ENCODE measurements around the gene AMH.

AMH gene

DNA sequence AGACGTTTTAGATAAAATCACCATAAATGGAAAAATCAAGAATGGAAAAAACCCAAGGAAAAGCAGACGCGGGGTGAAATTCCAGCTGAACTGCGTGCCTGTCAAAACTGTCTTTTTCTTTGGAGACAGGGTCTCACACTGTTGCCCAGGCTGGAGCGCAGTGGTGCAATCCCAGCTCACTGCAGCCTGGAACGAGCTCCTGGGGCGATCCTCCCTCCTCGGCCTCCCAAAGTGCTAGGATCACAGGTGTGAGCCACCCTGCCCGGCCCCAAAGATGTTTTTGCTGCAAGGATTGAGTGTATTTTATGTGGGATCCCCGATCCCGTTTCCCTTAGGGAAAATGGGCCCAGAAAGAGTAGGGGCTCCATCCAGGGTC, 33.7 kb downstream of the AMH start:
- no peak overlapping the region for H2BK5ac ChIP-seq (ENCODE audit: low read depth, low read length, poor library complexity, severe bottlenecking)
- H3K18ac ChIP-seq (ENCODE audit: low read depth in 1 of 2, low read length in 2 of 2): no peak overlapping the region
- H3K9ac ChIP-seq (ENCODE audit: low read length): peak overlapping the region; percentile 29
- no peak overlapping the region for H3K27ac ChIP-seq (ENCODE audit: low read length, poor library complexity, severe bottlenecking)
- H3K4me3 ChIP-seq (ENCODE audit: insufficient read depth in 1 of 2, low read depth in 1 of 2, low read length in 2 of 2): no peak overlapping the region
- H2AFZ ChIP-seq (ENCODE audit: low read depth, low read length): no peak overlapping the region
- H3K79me1 ChIP-seq (replicated peaks; ENCODE audit: low read length, poor library complexity, severe bottlenecking): peaks cover 10% of the 10 kb centered on the region
- no peak overlapping the region for H4K91ac ChIP-seq (ENCODE audit: low read length)
- peak overlapping the region; percentile 91 for H2BK15ac ChIP-seq (ENCODE audit: low read depth, poor library complexity, severe bottlenecking)
- no peak overlapping the region for H3K23ac ChIP-seq (ENCODE audit: low read length in 2 of 2)
- 79% methylated on average over 11 of the region's 11 CpGs for WGBS
- no peaks in the 10 kb centered on the region for H3K9me3 ChIP-seq (ENCODE audit: control insufficient read depth, low read length)
- H4K8ac ChIP-seq (ENCODE audit: low read length): peak overlapping the region; percentile 41
- H3K27me3 ChIP-seq (ENCODE audit: control insufficient read depth in 1 of 2, insufficient read depth in 1 of 2, low read length in 2 of 2): peaks cover 16 to 21% of the 10 kb centered on the region in 2 experiments
- H3K36me3 ChIP-seq (ENCODE audit: control insufficient read depth in 1 of 2, insufficient read depth in 2 of 2, low read depth in 1 of 2, low read length in 2 of 2): peaks cover 0 to 8% of the 10 kb centered on the region in 2 experiments
- H3K4ac ChIP-seq (ENCODE audit: low read depth in 1 of 2, low read length in 2 of 2): no peak overlapping the region
- H2BK120ac ChIP-seq (ENCODE audit: low read depth, low read length): peak overlapping the region; percentile 29
- H2AK5ac ChIP-seq (ENCODE audit: low read length, severe bottlenecking): no peak overlapping the region
- peaks cover 26% of the 10 kb centered on the region for H3K4me1 ChIP-seq (ENCODE audit: control insufficient read depth, insufficient read depth, low read depth, low read length)
- no peak overlapping the region for H2BK12ac ChIP-seq (ENCODE audit: low read length in 2 of 2)
- H3K4me2 ChIP-seq (ENCODE audit: low read length, poor library complexity, severe bottlenecking): no peak overlapping the region
- no peak for DNase-seq
- no peak overlapping the region for H3K14ac ChIP-seq (ENCODE audit: low read length in 2 of 2)

DNA sequence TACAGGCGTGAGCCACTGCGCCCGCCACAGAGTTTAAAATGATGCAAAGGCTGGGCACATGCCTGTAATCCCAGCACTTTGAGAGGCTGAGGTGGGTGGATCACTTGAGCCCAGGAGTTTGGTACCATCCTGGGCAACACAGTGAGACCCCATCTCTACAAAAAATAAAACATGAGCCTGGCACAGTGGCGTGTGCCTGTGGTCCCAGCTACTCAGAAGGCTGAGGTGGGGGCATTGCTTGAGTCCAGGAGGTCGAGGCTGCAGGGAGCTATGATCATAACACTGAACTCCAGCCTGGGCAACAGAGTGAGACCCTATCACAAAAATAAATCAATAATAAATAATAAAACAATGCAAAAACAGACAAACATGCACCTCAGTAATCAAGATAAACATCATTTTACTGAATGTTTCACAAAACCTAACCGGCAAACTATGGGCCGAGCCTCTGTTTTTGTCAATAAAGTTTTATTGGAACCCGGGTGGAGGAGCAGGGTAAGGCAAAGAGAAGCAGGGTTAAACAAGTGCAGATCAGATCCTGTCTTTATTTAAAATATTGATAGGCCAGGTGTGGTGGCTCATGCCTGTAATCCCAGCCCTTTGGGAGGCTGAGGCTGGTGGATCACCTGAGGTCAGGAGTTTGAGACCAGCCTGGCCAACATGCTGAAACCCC, 34.8 kb downstream of the AMH start:
- Histone ChIP-seq H3K4me1 (ENCODE audit: control insufficient read depth, insufficient read depth, low read depth, low read length) (peaks cover 20% of the 10 kb centered on the region), H3K27ac (ENCODE audit: low read length, poor library complexity, severe bottlenecking) (no peak overlapping the region), H3K4me3 (ENCODE audit: insufficient read depth in 1 of 2, low read depth in 1 of 2, low read length in 2 of 2) (no peak overlapping the region), H3K36me3 (ENCODE audit: control insufficient read depth in 1 of 2, insufficient read depth in 2 of 2, low read depth in 1 of 2, low read length in 2 of 2) (peaks cover 0 to 3% of the 10 kb centered on the region in 2 experiments), H4K91ac (ENCODE audit: low read length) (no peak overlapping the region), H3K27me3 (ENCODE audit: control insufficient read depth in 1 of 2, insufficient read depth in 1 of 2, low read length in 2 of 2) (peaks cover 23 to 32% of the 10 kb centered on the region in 2 experiments), H2BK12ac (ENCODE audit: low read length in 2 of 2) (no peak overlapping the region), H2BK15ac (ENCODE audit: low read depth, poor library complexity, severe bottlenecking) (no peak overlapping the region), H3K79me1 (replicated peaks; ENCODE audit: low read length, poor library complexity, severe bottlenecking) (peaks cover 3% of the 10 kb centered on the region), H2AFZ (ENCODE audit: low read depth, low read length) (no peak overlapping the region), H3K14ac (ENCODE audit: low read length in 2 of 2) (no peak overlapping the region), H2BK5ac (ENCODE audit: low read depth, low read length, poor library complexity, severe bottlenecking) (no peak overlapping the region), H3K9me3 (ENCODE audit: control insufficient read depth, low read length) (no peaks in the 10 kb centered on the region), H3K18ac (ENCODE audit: low read depth in 1 of 2, low read length in 2 of 2) (no peak overlapping the region), H4K8ac (ENCODE audit: low read length) (no peak overlapping the region), H3K4ac (ENCODE audit: low read depth in 1 of 2, low read length in 2 of 2) (no peak overlapping the region), H3K23ac (ENCODE audit: low read length in 2 of 2) (no peak overlapping the region), H3K4me2 (ENCODE audit: low read length, poor library complexity, severe bottlenecking) (no peak overlapping the region), H2AK5ac (ENCODE audit: low read length, severe bottlenecking) (no peak overlapping the region), H2BK120ac (ENCODE audit: low read depth, low read length) (no peak overlapping the region), H3K9ac (ENCODE audit: low read length) (no peak overlapping the region)
- no peak for DNase-seq
- 96% methylated on average over 8 of the region's 8 CpGs for WGBS

DNA sequence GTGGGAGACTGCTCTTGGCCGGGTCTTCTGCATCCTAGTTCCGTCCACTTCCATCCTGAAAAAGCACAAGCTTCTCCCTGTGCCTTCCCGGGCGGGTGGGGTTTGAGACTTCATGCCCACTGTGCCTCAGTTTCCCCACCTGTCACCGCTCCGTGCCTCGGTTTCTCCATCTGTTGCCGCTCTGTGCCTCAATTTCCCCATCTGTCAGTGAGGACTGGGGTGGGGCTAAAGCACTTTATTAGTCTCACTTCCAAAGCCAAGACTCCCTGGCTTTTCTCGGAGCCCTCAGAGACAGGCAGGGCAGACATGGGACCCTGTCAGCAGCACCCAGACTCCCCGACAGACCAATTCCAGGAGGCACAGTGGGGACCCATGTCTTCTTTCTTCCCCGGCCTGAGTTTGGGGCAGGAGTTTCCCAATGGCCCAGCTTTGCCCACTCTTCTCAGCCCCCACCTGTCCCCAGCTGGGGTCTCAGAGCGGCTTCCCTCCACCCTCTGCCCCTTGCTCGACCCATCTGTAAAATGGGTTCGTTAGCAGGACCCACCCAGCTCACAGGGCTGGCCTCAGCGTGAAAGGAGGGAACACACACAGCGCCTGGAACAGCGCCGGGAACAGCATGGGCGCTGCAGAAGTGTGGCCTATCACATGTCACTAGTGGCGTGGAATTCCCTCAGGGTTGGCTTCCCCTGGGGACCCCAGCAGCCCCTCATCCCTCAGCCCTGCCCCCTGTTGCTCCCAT, 37.4 kb downstream of the AMH start:
- Histone ChIP-seq H3K14ac (ENCODE audit: low read length in 2 of 2) (no peak overlapping the region), H3K4me3 (ENCODE audit: insufficient read depth in 1 of 2, low read depth in 1 of 2, low read length in 2 of 2) (no peak overlapping the region), H2BK5ac (ENCODE audit: low read depth, low read length, poor library complexity, severe bottlenecking) (no peak overlapping the region), H3K36me3 (ENCODE audit: control insufficient read depth in 1 of 2, insufficient read depth in 2 of 2, low read depth in 1 of 2, low read length in 2 of 2) (no peaks in the 10 kb centered on the region), H2AFZ (ENCODE audit: low read depth, low read length) (no peak overlapping the region), H2BK120ac (ENCODE audit: low read depth, low read length) (no peak overlapping the region), H4K8ac (ENCODE audit: low read length) (no peak overlapping the region), H4K91ac (ENCODE audit: low read length) (no peak overlapping the region), H3K4me2 (ENCODE audit: low read length, poor library complexity, severe bottlenecking) (no peak overlapping the region), H3K18ac (ENCODE audit: low read depth in 1 of 2, low read length in 2 of 2) (no peak overlapping the region), H3K79me1 (replicated peaks; ENCODE audit: low read length, poor library complexity, severe bottlenecking) (no peaks in the 10 kb centered on the region), H3K9ac (ENCODE audit: low read length) (no peak overlapping the region), H3K9me3 (ENCODE audit: control insufficient read depth, low read length) (no peaks in the 10 kb centered on the region), H3K27me3 (ENCODE audit: control insufficient read depth in 1 of 2, insufficient read depth in 1 of 2, low read length in 2 of 2) (peaks cover 47% of the 10 kb centered on the region in 2 experiments), H3K23ac (ENCODE audit: low read length in 2 of 2) (no peak overlapping the region), H3K4me1 (ENCODE audit: control insufficient read depth, insufficient read depth, low read depth, low read length) (peaks cover 29% of the 10 kb centered on the region), H3K27ac (ENCODE audit: low read length, poor library complexity, severe bottlenecking) (no peak overlapping the region), H2AK5ac (ENCODE audit: low read length, severe bottlenecking) (no peak overlapping the region), H2BK12ac (ENCODE audit: low read length in 2 of 2) (no peak overlapping the region), H3K4ac (ENCODE audit: low read depth in 1 of 2, low read length in 2 of 2) (no peak overlapping the region), H2BK15ac (ENCODE audit: low read depth, poor library complexity, severe bottlenecking) (no peak overlapping the region)
- WGBS: 88% methylated on average over 20 of the region's 20 CpGs
- no peak for DNase-seq

DNA sequence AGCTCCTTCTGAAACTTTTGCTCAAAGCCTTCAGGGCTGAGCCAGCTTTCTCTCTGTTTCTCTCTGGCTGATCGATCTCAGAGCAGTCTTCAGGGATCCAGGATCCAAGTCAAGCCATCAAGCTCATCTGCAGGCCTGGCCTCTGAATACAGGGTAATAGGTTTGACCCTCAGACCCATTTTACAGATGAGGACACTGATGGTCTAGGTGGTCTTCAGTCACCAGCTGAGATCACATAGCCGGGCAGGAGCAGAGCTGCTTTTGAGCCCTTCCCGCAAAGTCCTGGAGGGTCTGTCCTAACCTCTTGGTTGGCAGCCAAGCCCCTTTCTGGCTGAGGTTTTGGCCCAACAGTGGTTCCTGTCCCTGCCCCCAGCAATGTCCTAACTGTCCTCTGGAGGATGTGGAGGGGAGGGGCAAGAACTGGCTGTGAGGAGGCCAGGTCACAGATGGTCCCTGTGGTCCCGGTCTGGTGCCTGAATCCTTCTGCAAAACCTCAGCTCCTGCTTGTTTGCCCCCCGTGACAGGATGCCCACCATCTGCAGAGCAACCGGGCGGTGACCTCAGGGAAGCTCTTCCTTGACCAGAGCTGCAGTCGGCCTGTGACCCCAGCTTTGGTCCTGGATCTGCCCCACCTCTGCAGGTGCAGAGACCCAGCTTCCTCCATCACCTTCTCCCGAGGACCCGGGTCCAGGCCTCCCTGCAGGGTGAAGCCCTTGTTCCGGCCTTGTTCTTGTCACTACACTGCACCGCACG, 38.6 kb downstream of the AMH start:
- Histone ChIP-seq H3K4me1 (ENCODE audit: control insufficient read depth, insufficient read depth, low read depth, low read length) (peaks cover 21% of the 10 kb centered on the region), H2AFZ (ENCODE audit: low read depth, low read length) (no peak overlapping the region), H3K36me3 (ENCODE audit: control insufficient read depth in 1 of 2, insufficient read depth in 2 of 2, low read depth in 1 of 2, low read length in 2 of 2) (no peaks in the 10 kb centered on the region), H2BK120ac (ENCODE audit: low read depth, low read length) (no peak overlapping the region), H3K14ac (ENCODE audit: low read length in 2 of 2) (no peak overlapping the region), H3K27ac (ENCODE audit: low read length, poor library complexity, severe bottlenecking) (no peak overlapping the region), H3K23ac (ENCODE audit: low read length in 2 of 2) (no peak overlapping the region), H4K91ac (ENCODE audit: low read length) (no peak overlapping the region), H2BK5ac (ENCODE audit: low read depth, low read length, poor library complexity, severe bottlenecking) (no peak overlapping the region), H2BK12ac (ENCODE audit: low read length in 2 of 2) (no peak overlapping the region), H3K79me1 (replicated peaks; ENCODE audit: low read length, poor library complexity, severe bottlenecking) (no peaks in the 10 kb centered on the region), H3K4ac (ENCODE audit: low read depth in 1 of 2, low read length in 2 of 2) (no peak overlapping the region), H3K27me3 (ENCODE audit: control insufficient read depth in 1 of 2, insufficient read depth in 1 of 2, low read length in 2 of 2) (peaks cover 55 to 57% of the 10 kb centered on the region in 2 experiments), H3K18ac (ENCODE audit: low read depth in 1 of 2, low read length in 2 of 2) (no peak overlapping the region), H3K4me3 (ENCODE audit: insufficient read depth in 1 of 2, low read depth in 1 of 2, low read length in 2 of 2) (no peak overlapping the region), H2AK5ac (ENCODE audit: low read length, severe bottlenecking) (no peak overlapping the region), H3K4me2 (ENCODE audit: low read length, poor library complexity, severe bottlenecking) (no peak overlapping the region), H4K8ac (ENCODE audit: low read length) (no peak overlapping the region), H2BK15ac (ENCODE audit: low read depth, poor library complexity, severe bottlenecking) (no peak overlapping the region), H3K9me3 (ENCODE audit: control insufficient read depth, low read length) (no peaks in the 10 kb centered on the region), H3K9ac (ENCODE audit: low read length) (no peak overlapping the region)
- DNase-seq: no peak
- WGBS: 89% methylated on average over 13 of the region's 13 CpGs

Measured in mesenchymal stem cell (in vitro differentiated cells and primary cell).